ENCODE measurements around the gene WDR37. TPM values are rescaled to one million over a fixed set of nuclear protein-coding genes. Genes with fewer than 3 reads are reported as not detected.

WDR37 gene
- total RNA-seq, 1 donor from 2014 or later = 20.8 TPM

DNA sequence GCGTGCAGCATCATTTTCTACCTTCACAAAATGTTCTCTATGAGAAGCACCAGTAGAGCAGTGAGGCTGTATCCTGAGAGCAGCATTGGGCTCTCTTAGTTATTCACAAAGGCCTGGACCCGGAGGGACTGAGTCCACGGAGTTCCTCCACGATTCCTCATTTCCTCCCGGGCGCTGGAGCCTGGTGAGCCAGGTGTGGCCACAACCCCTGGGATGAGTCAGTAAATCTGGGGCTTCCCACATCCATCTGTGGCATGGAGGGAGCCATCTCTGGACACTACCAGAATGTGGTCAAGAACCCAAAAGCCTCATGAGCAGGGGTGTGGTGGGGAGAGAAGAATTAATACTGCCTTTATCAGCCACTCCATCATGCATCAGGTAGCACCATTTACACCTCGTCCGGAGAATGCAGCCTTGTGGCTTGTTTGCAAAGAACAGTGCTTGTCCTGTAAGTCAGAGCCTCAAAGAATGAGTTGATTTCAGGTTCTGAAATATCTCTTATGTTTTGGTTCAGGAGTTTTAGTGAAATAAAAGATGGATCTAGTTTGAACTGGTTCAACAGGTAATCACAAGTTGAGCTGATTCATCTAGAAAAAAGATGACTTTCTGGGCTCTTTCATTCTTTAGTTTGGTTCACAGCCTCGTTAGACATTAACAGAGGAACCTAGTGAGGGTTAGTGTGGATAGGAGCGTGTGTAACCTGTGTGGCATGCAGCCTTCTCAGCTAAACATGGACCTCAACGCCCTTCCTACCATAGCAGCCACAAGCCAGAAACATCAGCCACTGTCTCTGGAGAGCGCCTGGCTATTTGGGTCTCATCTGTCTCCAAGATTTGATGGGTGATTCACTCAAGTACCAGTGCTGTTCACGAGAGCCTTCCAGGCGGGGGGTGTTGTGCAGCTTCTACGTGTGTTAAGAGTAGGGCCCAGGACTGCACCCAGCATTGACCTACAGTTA lies 95.2 kb downstream of the WDR37 start:
- Mint-ChIP-seq H3K4me3 (no peak overlapping the region), H3K9me3 (peaks cover 7% of the 10 kb centered on the region), H3K27me3 (ENCODE audit: low read depth) (no peaks in the 10 kb centered on the region), H3K4me1 (peaks cover 23% of the 10 kb centered on the region), H3K27ac (no peak overlapping the region), H3K36me3 (peaks cover 5% of the 10 kb centered on the region)
- no peak for DNase-seq (ENCODE audit: low spot score in 2 of 2, unreplicated experiment in 2 of 2)
- TF ChIP-seq, protein P1, sequence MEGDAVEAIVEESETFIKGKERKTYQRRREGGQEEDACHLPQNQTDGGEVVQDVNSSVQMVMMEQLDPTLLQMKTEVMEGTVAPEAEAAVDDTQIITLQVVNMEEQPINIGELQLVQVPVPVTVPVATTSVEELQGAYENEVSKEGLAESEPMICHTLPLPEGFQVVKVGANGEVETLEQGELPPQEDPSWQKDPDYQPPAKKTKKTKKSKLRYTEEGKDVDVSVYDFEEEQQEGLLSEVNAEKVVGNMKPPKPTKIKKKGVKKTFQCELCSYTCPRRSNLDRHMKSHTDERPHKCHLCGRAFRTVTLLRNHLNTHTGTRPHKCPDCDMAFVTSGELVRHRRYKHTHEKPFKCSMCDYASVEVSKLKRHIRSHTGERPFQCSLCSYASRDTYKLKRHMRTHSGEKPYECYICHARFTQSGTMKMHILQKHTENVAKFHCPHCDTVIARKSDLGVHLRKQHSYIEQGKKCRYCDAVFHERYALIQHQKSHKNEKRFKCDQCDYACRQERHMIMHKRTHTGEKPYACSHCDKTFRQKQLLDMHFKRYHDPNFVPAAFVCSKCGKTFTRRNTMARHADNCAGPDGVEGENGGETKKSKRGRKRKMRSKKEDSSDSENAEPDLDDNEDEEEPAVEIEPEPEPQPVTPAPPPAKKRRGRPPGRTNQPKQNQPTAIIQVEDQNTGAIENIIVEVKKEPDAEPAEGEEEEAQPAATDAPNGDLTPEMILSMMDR (IDR thresholded peaks at IDR 0.05; ENCODE audit: unreplicated experiment) = no peak

DNA sequence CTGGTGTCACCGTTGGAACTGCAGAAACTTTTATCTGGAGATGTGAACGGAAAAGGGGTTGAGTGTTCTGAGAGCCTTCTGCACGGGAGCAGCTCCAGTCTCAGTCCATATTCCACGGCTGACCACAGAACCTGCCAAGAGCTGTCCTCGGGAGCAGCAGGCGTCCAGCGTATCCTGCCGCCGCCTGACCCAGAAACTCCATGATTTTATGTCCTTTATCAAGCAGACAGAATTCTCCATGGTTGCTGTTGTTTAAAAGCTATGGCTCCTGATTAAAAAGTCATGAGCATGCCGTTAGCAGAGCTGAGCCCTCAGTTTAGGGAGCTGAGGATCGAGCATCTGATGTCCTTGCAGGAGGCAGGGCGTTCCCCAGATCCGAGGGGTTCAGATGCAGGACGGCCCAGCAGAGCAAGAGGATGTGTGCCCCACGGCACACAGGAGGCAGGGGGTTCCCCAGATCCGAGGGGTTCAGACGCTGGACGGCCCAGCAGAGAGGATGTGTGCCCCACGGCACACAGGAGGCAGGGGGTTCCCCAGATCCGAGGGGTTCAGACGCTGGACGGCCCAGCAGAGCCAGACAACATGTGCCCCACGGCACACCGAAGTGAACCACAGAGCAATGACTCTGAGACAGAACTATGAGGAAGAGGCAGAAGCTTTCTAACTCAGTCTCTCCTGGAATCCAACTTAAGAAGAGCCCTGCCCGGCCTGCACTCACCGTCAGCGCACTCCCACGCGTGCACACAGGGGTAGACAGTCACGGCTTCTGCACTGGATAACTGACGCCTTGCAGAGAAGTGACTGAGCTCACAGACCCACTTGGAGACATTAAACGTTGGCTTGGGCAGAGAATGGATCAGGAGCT lies 96.4 kb downstream of the WDR37 start:
- H3K4me3 Mint-ChIP-seq = no peak overlapping the region
- TF ChIP-seq, protein P1 (IDR thresholded peaks at IDR 0.05; ENCODE audit: unreplicated experiment) = no peak
- no peak for DNase-seq (ENCODE audit: low spot score in 2 of 2, unreplicated experiment in 2 of 2)

DNA sequence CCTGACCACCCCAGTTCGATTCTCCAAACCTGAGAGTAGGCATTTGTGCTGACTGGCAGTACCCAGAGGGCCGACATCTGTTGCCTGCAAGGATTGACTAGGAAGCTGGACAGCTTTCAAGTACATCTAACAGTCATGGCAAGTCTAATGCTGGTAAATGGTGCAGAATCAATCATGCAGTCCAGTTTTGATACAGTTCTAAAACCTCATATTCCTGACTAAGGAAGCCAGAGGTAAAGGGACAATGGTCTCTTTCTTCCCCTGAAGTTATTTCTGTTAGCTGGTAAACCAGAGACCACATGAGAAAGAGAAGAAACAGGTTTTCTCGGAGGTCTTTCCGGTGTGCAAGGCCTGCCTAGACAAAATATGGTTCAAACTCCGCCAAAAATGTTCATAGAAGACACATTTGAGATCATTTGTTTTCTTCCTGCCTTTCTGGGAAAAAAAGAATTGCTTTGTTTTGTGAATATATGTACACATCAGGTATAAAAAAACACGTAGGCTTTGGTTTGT lies 97.1 kb downstream of the WDR37 start:
- H3K9me3 Mint-ChIP-seq = no peaks in the 10 kb centered on the region
- DNase-seq (ENCODE audit: low spot score in 2 of 2, unreplicated experiment in 2 of 2) = no peak
- no peak overlapping the region for H3K27ac Mint-ChIP-seq
- peaks cover 8% of the 10 kb centered on the region for H3K27me3 Mint-ChIP-seq (ENCODE audit: low read depth)
- no peaks in the 10 kb centered on the region for H3K36me3 Mint-ChIP-seq
- H3K4me3 Mint-ChIP-seq = no peak overlapping the region
- TF ChIP-seq, protein P1 (IDR thresholded peaks at IDR 0.05; ENCODE audit: unreplicated experiment) = no peak
- H3K4me1 Mint-ChIP-seq = peaks cover 23% of the 10 kb centered on the region

More for the DNA sequence above, 96.4 kb downstream of the WDR37 start:
- Mint-ChIP-seq H3K9me3 (no peaks in the 10 kb centered on the region), H3K36me3 (no peaks in the 10 kb centered on the region), H3K4me1 (peaks cover 23% of the 10 kb centered on the region), H3K27ac (no peak overlapping the region), H3K27me3 (ENCODE audit: low read depth) (peaks cover 6% of the 10 kb centered on the region)

DNA sequence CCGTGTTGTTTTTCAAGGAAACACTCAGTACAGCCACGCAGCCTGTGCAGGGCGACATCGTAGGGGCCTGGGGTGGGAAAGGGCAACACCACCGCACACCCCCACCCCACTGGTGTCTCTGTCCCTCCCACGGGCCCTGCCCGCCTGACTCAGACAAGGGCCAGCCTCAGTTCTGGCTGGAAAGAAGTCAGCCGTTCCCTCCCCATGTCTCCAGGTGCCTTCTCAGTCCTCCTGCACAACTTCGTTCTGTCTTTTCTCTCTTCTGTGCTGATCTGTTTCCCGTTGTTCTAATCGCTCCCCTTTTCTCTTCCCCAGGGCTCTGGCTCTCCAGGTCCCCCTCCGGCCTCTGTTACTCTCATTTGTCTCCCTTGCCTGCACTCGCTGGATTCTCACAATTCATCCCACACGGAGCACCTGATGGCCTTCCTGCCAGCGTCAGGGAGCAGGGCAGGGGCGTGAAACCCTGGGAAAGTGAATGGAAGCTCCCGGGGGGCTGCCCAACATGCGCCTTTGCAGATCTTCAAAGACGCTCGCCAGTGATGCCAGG lies 97.7 kb downstream of the WDR37 start:
- Mint-ChIP-seq H3K9me3 (no peaks in the 10 kb centered on the region), H3K27ac (peak overlapping the region; percentile 1), H3K36me3 (no peaks in the 10 kb centered on the region), H3K4me3 (no peak overlapping the region), H3K27me3 (ENCODE audit: low read depth) (peaks cover 8% of the 10 kb centered on the region), H3K4me1 (peaks cover 23% of the 10 kb centered on the region)
- no peak for DNase-seq (ENCODE audit: low spot score in 2 of 2, unreplicated experiment in 2 of 2)
- TF ChIP-seq, protein P1 (IDR thresholded peaks at IDR 0.05; ENCODE audit: unreplicated experiment) = no peak

DNA sequence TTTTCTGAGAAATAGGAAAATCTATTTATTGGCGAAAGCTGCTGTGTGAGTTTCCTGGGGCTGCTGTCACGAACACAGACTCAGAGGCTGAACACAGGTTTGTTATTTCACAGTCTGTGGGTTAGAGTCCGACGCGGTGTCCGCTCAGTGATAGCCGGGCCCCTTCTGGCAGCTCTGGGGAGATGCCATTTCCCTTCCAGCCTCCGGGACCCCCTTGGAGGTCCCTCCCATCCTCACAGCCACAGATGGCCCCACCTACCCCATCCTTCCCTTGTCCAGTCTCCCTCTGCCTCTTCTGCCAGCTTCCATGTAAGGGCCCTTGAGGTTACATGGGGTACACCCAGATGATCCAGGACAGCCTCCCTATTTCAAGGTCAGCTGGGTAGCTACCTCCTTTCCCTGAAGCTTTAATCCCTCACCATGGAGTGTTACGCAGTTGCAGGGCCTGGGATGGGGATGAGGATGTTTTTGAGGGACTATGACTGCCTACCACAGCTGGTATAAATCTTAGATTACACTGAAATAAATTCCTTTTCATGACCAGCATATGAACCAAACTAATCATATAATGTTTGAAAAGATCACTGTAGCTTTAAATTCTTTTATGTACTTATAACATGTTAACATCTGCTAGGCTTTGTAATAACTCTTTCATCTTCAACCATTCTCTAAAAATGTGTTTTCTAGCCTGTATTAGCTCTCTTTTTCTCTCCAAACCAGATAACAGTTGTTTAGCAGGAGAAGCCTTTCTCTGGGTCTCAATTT lies 98.5 kb downstream of the WDR37 start:
- H3K36me3 Mint-ChIP-seq = no peaks in the 10 kb centered on the region
- H3K9me3 Mint-ChIP-seq = no peaks in the 10 kb centered on the region
- no peak for DNase-seq (ENCODE audit: low spot score in 2 of 2, unreplicated experiment in 2 of 2)
- TF ChIP-seq, protein P1 (IDR thresholded peaks at IDR 0.05; ENCODE audit: unreplicated experiment) = no peak
- H3K4me3 Mint-ChIP-seq = no peak overlapping the region
- peak overlapping the region; percentile 25 for H3K27ac Mint-ChIP-seq
- peaks cover 13% of the 10 kb centered on the region for H3K27me3 Mint-ChIP-seq (ENCODE audit: low read depth)
- peaks cover 19% of the 10 kb centered on the region for H3K4me1 Mint-ChIP-seq
